Fibroblast of villous mesenchyme (primary cell): ENCODE data around the gene LAPTM4A. TPM values are rescaled to one million over a fixed set of nuclear protein-coding genes. Genes with fewer than 3 reads are reported as not detected.

Source experiments
- DNase-seq: peaks from one replicate; pipeline ENCODE4 v3.0.0-alpha.2; 2010; ENCODE audit warnings: low read depth
- H3K4me3 ChIP-seq: 2 replicates; pipeline ENCODE4 v1.5.1; 2011; ENCODE audit warnings: low read depth, mild to moderate bottlenecking, low read length
- total RNA-seq: library from RNA; depleted of rRNA; stranded (reverse); fragments of >200 nt; gene quantifications from 2 replicates; pipeline ENCODE4 v1.2.3, GENCODE V29; 2012
- TF ChIP-seq, protein P1 (sequence below): IDR thresholded peaks from 2 replicates; pipeline ENCODE4 v1.5.1; 2012; ENCODE audit warnings: low read depth, mild to moderate bottlenecking, low read length; ENCODE audit not compliant: insufficient read depth

The LAPTM4A gene
- total RNA-seq, 1 donor: 146 TPM

DNA sequence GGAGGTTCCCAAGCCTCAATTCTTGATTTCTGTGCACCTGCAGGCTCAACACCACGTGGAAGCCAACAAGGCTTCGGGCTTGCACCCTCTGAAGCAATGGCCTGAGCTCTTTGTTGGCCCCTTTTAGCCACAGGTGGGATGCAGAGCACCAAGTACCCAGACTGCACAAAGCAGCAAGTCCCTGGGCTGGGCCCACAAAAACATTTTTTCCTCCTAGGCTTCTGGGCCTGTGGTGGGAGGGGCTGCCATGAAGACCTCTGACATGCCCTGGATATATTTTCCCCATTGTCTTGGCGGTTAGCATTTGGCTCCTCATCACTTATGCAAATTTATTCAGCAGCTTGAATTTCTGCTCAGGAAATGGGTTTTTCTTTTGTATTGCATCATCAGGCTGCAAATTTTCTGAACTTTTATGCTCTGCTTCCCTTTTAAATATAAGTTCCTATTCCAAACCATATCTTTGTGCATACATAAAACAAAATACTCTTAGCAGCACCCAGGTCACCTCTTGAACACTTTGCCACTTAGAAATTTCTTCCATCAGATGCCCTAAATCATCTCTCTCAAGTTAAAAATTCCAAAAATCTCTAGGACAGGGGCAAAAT lies 29.9 kb downstream of the LAPTM4A start:
- DNase-seq: no peak
- H3K4me3 ChIP-seq: no peak overlapping the region
- TF ChIP-seq, protein P1, sequence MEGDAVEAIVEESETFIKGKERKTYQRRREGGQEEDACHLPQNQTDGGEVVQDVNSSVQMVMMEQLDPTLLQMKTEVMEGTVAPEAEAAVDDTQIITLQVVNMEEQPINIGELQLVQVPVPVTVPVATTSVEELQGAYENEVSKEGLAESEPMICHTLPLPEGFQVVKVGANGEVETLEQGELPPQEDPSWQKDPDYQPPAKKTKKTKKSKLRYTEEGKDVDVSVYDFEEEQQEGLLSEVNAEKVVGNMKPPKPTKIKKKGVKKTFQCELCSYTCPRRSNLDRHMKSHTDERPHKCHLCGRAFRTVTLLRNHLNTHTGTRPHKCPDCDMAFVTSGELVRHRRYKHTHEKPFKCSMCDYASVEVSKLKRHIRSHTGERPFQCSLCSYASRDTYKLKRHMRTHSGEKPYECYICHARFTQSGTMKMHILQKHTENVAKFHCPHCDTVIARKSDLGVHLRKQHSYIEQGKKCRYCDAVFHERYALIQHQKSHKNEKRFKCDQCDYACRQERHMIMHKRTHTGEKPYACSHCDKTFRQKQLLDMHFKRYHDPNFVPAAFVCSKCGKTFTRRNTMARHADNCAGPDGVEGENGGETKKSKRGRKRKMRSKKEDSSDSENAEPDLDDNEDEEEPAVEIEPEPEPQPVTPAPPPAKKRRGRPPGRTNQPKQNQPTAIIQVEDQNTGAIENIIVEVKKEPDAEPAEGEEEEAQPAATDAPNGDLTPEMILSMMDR: no peak

DNA sequence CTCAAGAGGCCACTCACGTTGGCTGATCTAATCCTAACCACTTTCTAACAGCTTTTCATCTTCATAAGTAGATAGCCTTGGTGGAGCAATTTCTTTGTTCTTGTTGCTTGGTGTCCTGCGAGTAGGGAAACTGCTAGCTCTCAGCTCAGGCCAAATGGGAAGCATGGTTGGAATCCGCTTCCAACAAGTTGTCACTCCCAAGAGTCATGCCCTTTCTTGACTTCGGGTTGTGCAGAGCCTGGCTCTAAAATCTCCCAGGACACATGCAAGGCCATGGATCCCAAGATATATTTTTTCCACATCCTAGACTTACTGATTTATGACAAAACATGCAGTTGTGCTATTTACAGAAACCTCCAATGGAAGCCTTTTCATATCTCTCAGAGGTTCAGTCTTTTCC lies 31.7 kb downstream of the LAPTM4A start:
- no peak overlapping the region for H3K4me3 ChIP-seq
- no peak for DNase-seq
- TF ChIP-seq, protein P1: no peak

DNA sequence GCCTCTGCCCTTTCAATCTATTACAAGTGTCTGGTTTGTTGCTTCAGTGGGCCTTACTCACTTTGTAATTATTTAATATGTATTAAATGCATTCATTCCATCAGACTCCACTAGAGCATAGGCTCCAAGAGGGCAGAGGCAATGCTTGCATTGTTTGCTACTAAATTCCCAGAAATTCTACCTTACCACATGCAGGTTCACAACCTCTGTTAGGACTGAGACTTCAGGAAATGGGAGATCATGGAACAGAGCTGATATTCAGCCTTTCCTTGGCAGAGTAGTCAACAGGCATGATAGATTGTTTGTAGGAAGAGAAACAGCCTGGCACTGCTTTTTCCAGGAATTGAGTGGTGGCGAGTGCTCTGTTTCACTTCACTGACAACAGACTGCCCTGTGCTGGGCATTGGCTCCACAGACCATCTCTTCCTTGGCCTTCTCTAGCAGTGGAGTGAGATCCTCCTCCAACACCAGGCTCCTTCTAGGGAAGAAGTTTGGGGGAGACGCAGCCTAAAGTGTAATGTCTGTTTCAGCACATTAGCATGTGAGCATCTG lies 32.8 kb downstream of the LAPTM4A start:
- no peak for DNase-seq
- no peak overlapping the region for H3K4me3 ChIP-seq
- TF ChIP-seq, protein P1: no peak

DNA sequence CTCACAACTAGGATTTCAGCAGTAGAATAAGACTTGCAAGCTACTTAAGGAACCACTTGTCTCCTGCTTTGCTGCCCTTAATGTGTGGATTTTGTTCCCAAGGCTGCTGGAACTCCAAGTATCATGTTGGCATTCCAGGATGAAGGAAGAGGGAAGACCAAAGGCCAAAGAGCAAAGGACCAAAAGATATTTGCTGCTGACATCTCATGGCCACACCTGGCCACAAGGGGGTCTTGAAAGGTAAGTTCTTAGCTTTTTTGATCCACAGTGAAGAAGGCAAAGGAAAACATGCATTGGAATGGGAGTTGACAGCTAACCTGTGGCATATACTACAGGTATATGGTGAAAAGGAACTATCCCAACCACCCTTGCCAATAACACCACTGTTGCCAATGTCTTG lies 35.1 kb downstream of the LAPTM4A start:
- no peak overlapping the region for H3K4me3 ChIP-seq
- TF ChIP-seq, protein P1: no peak
- no peak for DNase-seq

DNA sequence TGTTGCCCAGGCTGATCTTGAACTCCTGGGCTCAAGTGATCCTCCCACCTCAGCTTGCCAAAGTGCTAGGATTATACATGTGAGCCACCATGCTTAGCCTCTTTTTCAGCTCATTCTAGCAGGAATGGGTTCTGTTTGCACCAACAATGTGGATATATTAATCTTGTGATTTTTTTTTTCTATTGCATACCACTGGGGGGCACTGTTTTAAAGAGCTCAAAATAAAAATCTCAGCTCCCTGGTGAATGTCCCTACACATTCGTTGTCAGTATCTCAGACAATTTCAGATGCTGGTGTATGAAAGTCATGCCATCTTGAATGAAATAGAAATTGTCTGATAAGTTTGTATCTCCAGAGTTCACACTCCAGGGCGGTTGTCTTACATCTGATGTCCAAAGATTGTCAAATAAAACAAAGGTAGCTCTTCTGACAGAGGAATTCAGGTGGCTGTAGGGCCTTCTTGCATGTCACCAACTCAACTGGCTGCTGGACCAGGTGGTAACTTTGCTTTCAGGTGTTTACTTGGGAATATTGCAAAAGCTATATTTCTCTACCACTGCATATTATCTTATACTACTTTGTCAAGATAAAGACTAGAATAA lies 35.8 kb downstream of the LAPTM4A start:
- H3K4me3 ChIP-seq: no peak overlapping the region
- TF ChIP-seq, protein P1: peak; percentile 59
- peak; percentile 70 for DNase-seq

DNA sequence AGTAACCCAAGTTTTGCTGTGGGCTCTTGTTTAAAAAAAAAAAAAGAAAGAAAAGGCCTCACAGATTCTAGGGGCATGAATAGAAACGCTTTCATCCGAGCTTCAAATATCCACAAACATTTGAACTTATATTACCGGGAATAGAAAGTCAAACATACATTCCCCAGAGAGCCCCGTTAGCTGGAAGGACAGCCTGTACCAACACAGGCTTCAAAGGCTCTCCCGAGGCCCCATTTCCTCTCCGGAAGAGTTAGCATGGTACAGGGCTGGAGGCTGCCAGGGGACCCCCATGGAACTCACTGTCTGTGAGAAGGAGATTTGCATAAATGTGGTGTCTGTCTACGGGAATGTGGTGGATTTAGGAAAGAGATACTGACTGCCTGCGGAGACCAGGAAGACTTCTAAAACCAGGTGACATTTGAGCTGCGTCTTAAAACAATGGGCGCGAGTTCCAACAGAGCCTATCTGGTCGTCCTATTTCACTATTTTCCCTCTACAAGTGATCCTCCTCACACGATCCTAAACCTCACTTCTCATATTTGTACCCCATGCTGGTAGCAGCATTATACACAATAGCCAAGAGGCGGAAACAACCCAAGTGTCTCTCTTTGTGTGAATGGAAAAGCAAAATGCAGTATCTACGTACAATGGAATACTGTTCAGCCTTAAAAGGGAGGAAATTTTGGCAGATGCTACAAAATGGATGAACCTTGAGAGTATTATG lies 38.1 kb downstream of the LAPTM4A start:
- DNase-seq: no peak
- TF ChIP-seq, protein P1: no peak
- peak overlapping the region; percentile 55 for H3K4me3 ChIP-seq
